MM.1S (cell line): ENCODE data around the gene MATK.
"Not testable (repeated sequence)": the region's sequence is repeated elsewhere in the genome, so short reads cannot be mapped to it uniquely, and the experiment has no call there.

Experiments used
- DNase-seq: peaks from one replicate; pipeline ENCODE4 v3.0.0-alpha.2; 2015
- H2AFZ ChIP-seq: fragments of 300-600 bp; sonication (generic); 2 replicates; pipeline ENCODE4 v1.6.0; 2016; ENCODE audit warnings: antibody characterized with exemption, low read length
- H3F3A ChIP-seq: fragments of 300-600 bp; sonication (generic); 2 replicates; pipeline ENCODE4 v1.6.1; 2016; ENCODE audit warnings: mild to moderate bottlenecking, antibody characterized with exemption, low read length, moderate library complexity, mixed read lengths; ENCODE audit not compliant: insufficient read depth
- H3K27ac ChIP-seq: fragments of 300-600 bp; sonication (generic); 2 replicates; pipeline ENCODE4 v1.5.1; 2016; ENCODE audit warnings: mild to moderate bottlenecking, low read length
- H3K27me3 ChIP-seq: fragments of 300-600 bp; sonication (generic); replicated peaks from 2 replicates; pipeline ENCODE4 v1.6.0; 2016; ENCODE audit warnings: low read length; ENCODE audit not compliant: insufficient read depth
- H3K36me3 ChIP-seq: fragments of 300-600 bp; sonication (generic); replicated peaks from 2 replicates; pipeline ENCODE4 v1.6.1; 2016; ENCODE audit warnings: mild to moderate bottlenecking, low read length, mixed read lengths; ENCODE audit not compliant: insufficient read depth
- H3K4me1 ChIP-seq: fragments of 300-600 bp; sonication (generic); 2 replicates; pipeline ENCODE4 v1.6.1; 2016; ENCODE audit warnings: low read length, mixed read lengths
- H3K4me2 ChIP-seq: fragments of 300-600 bp; sonication (generic); 2 replicates; pipeline ENCODE4 v1.6.0; 2016; ENCODE audit warnings: low read depth, low read length
- H3K4me3 ChIP-seq: fragments of 300-600 bp; sonication (generic); 2 replicates; pipeline ENCODE4 v1.5.1; 2016; ENCODE audit warnings: low read length, mixed read lengths
- H3K79me2 ChIP-seq: fragments of 300-600 bp; sonication (generic); 2 replicates; pipeline ENCODE4 v1.6.1; 2016; ENCODE audit warnings: mixed run types, low read length, mixed read lengths
- H3K9ac ChIP-seq: fragments of 300-600 bp; sonication (generic); 2 replicates; pipeline ENCODE4 v1.6.1; 2016; ENCODE audit warnings: low read length, mixed read lengths
- H3K9me2 ChIP-seq: fragments of 300-600 bp; sonication (generic); replicated peaks from 2 replicates; pipeline ENCODE4 v1.6.1; 2016; ENCODE audit warnings: mild to moderate bottlenecking, low read length, mixed read lengths; ENCODE audit not compliant: insufficient read depth
- H3K9me3 ChIP-seq: fragments of 300-600 bp; sonication (generic); replicated peaks from 2 replicates; pipeline ENCODE4 v1.6.1; 2016; ENCODE audit warnings: mild to moderate bottlenecking, low read length, mixed read lengths; ENCODE audit not compliant: insufficient read depth
- H4K20me1 ChIP-seq: fragments of 300-600 bp; sonication (generic); 2 replicates; pipeline ENCODE4 v1.6.1; 2016; ENCODE audit warnings: mild to moderate bottlenecking, low read length, moderate library complexity, mixed read lengths; ENCODE audit not compliant: insufficient read depth
- CTCF ChIP-seq: fragments of 300-600 bp; sonication (generic); IDR thresholded peaks from 2 replicates; pipeline ENCODE4 v1.5.1; 2016; ENCODE audit warnings: antibody characterized with exemption, low read length, mixed read lengths
- EZH2 ChIP-seq: fragments of 300-600 bp; sonication (generic); optimal IDR thresholded peaks from 2 replicates; pipeline ENCODE3; 2017; ENCODE audit warnings: low read depth, mild to moderate bottlenecking, antibody characterized with exemption, low read length, mixed read lengths
- EZH2phosphoT487 ChIP-seq: fragments of 300-600 bp; sonication (generic); IDR thresholded peaks from 2 replicates; pipeline ENCODE4 v1.6.1; 2018; ENCODE audit warnings: antibody characterized with exemption, low read length

Gene MATK

GRCh38 chr19:3760871-3761361, 25.3 kb downstream of the MATK start:
- Histone ChIP-seq H3K79me2 (peaks cover 38% of the 10 kb centered on the region), H3K4me1 (peaks cover 7% of the 10 kb centered on the region), H3K4me2 (peak overlapping the region; percentile 88), H4K20me1 (no peaks in the 10 kb centered on the region), H3K27ac (peak overlapping the region; percentile 15; the same call in 1 of the 2 replicates), H3F3A (peaks cover 9% of the 10 kb centered on the region), H3K4me3 (peak overlapping the region; percentile 83), H3K9ac (peak overlapping the region; percentile 82), H3K27me3 (no peaks in the 10 kb centered on the region), H3K9me2 (no peaks in the 10 kb centered on the region), H3K36me3 (no peaks in the 10 kb centered on the region), H2AFZ (peak overlapping the region; percentile 93), H3K9me3 (no peaks in the 10 kb centered on the region)
- DNase-seq, result peak; percentile 18
- TF ChIP-seq CTCF, result no peak
- TF ChIP-seq EZH2phosphoT487, result no peak
- TF ChIP-seq EZH2, result no peak

- Histone ChIP-seq H2AFZ (no peak overlapping the region), H3F3A (peaks cover 9% of the 10 kb centered on the region), H3K9me3 (no peaks in the 10 kb centered on the region), H4K20me1 (no peaks in the 10 kb centered on the region), H3K27me3 (no peaks in the 10 kb centered on the region), H3K27ac (no peak overlapping the region), H3K9me2 (no peaks in the 10 kb centered on the region), H3K36me3 (no peaks in the 10 kb centered on the region), H3K4me1 (peaks cover 7% of the 10 kb centered on the region), H3K4me2 (no peak overlapping the region), H3K79me2 (peaks cover 31% of the 10 kb centered on the region), H3K4me3 (no peak overlapping the region), H3K9ac (no peak overlapping the region)
- TF ChIP-seq EZH2phosphoT487 (no peak), CTCF (no peak), EZH2 (no peak)
- no peak for DNase-seq
These were observed 26.5 kb downstream of the MATK start for GRCh38 chr19:3759482-3760254.

GRCh38 chr19:3758297-3758696, 27.9 kb downstream of the MATK start:
- not testable (repeated sequence) for H3K36me3 ChIP-seq, H3K9me3 ChIP-seq, H3K9ac ChIP-seq, H3K9me2 ChIP-seq, H3K4me3 ChIP-seq, H3K27ac ChIP-seq, DNase-seq, H3K4me1 ChIP-seq, H3K27me3 ChIP-seq, H3K4me2 ChIP-seq, H3F3A ChIP-seq, H2AFZ ChIP-seq, H4K20me1 ChIP-seq
- peaks cover 28% of the 10 kb centered on the region for H3K79me2 ChIP-seq

DNA sequence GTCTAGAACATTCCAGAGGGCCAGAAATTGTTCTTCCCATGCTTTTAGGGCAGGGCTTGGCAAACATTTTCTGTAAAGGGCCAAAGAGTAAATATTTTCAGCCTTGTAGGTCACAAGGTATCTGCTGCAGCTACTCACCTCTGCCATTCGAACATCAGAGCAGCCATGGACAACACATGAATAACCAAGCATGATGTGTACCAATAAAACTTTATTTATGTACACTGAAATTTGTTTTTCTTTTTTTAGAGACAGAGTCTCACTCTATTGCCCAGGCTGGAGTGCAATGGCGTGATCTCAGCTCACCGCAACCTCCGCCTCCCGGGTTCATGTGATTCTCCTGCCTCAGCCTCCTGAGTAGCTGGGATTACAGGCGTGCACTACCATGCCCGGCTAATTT, 28.5 kb downstream of the MATK start:
- not testable (repeated sequence) for H4K20me1 ChIP-seq, H3F3A ChIP-seq, H3K4me3 ChIP-seq, H3K4me1 ChIP-seq, H3K27ac ChIP-seq, H3K9ac ChIP-seq, H3K9me3 ChIP-seq, DNase-seq, H3K27me3 ChIP-seq, H3K4me2 ChIP-seq, H3K36me3 ChIP-seq, H3K9me2 ChIP-seq, H2AFZ ChIP-seq
- peaks cover 24% of the 10 kb centered on the region for H3K79me2 ChIP-seq
